GM21576 (cell line): ENCODE data around the gene VIT.
"Not testable (repeated sequence)": the region's sequence is repeated elsewhere in the genome, so short reads cannot be mapped to it uniquely, and the experiment has no call there.

ENCODE experiments used
- ATAC-seq: cut with Tn5 transposase; IDR thresholded peaks from one replicate; pipeline ENCODE4 v1.9.1; 2021; ENCODE audit warnings: mild to moderate bottlenecking, moderate library complexity; ENCODE audit not compliant: unreplicated experiment

VIT gene

DNA sequence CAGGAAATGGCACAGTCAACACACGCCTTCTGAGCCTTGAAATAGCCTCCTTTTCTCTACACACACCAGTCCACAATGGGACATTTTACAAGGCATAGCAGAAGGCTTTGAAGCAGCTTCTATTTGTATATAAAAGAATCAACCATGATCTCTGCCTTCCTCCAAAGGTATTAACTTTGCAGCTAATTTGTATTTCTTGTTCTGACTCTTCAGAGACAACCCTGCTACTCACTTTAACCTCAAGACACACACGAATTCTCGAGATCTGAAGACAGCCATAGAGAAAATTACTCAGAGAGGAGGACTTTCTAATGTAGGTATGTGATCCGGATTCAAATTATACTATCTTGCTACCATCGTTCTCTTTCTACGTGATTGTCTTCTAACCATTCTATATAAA, 104.6 kb downstream of the VIT start:
- no peak for ATAC-seq

DNA sequence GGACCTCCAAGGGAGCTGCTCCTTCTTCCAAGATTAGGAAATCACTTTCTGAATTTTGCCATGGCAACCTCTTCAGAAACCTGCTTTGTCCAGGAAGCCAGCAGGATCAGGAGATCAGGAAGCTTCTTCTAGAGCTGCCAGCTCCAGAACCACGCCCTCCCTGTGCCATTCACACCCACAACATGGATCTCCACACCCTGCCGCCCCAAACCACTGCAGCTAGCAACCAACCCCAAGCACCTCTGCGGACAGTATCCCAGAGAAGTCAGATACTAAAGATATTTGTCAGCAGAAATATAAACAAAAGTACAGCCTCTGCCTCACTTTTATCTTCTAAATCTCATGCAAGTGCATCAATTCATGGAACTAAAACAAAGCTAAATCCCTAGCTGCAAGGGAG, 106.4 kb downstream of the VIT start:
- no peak for ATAC-seq

DNA sequence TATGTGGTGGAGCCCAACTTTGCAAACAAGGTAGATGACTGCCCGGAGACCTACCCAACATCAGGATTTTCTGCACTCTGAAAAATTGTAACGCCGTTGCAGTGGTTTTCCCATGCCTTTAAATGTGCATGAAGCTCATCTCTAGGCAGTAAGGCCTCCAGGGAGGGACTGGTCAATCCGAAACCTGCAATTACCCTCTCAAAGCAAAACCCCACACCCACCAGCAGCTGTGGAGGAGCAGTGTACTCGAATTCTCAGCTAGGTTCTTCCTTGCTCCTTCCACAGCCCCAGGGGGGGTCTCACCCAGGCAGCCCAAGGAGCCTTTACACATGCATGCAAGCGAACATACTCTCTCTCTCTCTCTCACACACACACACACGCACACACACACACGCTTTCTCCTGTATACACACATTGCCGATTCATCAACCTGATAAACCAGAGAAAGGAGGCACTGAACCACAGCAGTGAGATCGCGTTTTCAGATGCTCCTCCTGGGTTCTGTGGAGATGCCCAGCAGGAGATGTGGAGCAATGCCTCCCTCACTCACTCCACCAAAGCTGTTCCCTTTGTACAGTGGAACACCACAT, 109.2 kb downstream of the VIT start:
- no peak for ATAC-seq

DNA sequence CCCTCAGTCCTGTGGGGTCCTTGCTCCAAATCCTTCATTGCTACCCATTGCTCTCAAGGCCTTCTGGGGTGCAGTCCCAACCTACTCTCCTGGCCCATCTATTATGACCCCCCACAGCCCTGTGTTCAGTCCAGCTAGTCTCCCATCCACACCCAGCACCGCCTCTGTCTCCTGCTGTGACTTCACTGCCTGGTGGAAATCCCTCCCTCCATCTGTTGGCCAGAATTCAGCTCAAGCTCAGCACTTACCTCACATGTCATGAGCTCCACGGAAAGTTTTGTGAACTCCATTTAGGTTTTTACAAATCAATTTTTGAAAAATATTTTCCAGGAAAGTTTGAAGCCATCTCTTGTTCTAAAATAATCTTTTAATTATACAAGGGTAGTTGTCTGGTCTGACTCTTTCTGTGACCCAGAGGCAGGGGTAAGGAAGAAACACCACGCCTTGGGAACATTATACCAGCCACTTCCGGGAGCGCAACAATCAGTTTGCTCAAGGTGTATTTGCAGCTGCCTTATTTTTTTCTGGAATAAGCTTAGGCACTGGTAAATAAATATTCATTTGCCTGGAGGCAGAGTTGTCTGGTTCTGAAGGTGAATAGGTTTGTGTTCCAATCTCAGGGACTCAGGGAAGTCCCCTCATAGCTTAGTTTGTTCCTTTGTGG, 110.8 kb downstream of the VIT start:
- ATAC-seq = no peak

DNA sequence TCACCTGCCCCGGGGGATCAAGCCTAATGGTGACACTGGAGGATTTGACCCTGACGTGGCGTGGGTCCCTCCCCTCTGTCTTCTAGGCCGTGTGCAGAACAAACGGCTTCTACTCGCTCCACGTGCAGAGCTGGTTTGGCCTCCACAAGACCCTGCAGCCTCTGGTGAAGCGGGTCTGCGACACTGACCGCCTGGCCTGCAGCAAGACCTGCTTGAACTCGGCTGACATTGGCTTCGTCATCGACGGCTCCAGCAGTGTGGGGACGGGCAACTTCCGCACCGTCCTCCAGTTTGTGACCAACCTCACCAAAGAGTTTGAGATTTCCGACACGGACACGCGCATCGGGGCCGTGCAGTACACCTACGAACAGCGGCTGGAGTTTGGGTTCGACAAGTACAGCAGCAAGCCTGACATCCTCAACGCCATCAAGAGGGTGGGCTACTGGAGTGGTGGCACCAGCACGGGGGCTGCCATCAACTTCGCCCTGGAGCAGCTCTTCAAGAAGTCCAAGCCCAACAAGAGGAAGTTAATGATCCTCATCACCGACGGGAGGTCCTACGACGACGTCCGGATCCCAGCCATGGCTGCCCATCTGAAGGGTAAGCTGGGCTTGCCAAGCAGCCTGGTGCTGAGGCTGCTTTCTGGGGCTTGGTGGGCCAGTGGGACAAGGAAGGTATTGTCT, 112.0 kb downstream of the VIT start:
- no peak for ATAC-seq

DNA sequence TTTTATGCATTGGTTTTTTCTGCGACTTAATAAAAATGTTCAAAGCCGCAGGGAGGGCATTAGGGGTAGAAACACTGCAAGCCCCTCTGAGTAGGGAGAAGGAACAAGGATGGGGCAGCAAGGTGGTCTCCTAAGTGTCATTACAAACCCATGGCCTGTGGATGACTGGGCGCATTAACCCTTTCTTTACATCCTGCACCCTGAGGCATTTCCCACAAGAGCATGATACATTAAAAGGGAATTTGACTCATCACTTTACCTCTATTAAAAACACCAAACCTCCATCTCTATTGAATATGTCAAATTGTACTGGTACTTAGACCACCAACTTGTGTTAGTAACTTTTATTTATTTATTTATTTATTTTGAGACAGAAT, 112.5 kb downstream of the VIT start:
- ATAC-seq = no peak

DNA sequence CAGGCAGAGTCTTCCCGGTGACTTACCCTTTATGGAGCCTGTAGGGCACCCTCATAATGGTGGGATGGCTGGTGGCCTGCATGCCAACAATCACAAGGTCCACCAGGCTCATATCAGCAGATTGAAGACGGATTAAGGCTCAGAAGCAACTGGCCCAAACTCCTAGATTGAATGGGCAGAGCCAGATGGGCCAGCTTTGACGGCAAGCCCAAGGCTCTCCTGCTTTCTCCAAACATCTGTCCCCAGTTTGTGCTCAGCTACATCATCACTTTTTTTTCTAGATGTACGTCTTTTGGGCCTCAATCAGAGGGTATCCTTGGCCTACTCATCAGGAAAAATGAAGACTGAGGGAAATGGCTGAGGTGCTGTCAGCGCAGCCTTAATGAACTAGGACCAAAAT, 114.6 kb downstream of the VIT start:
- ATAC-seq = no peak

DNA sequence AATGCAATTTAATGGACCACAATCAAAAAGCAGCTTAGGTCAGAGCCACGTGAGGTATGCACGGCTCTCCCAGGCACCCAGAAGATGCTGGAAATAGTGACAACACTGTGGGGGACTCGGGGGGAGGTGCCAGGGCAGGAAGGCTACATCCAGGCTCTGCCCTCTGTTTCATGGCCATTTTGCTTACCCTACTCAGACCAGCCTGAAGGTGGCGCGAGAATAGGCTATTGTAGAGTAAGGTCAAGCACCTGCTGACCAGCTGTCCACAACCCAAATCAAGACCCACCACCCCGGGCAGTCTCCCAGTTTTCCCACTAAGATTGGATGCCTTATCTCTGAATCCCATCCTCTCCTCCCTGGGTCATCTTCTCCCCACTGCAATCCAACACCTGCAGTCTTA, 115.7 kb downstream of the VIT start:
- ATAC-seq = no peak

DNA sequence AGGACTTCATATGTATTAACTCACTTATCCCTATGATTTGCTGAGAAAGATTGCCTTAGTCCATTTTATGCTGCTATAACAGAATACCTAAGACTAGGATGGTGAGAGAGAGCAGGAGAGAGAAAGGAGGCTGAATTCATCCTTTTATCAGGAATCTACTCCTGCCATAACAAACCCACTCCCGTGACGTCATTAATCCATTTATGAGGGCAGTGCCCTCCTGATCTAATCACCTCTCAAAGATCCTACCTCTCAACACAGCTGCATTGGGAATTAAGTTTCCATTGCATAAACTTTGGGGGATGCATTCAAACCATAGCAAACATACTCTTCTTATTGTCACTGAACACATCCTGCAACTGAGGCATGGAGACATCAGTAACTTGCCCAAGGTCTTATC, 122.0 kb downstream of the VIT start:
- no peak for ATAC-seq

DNA sequence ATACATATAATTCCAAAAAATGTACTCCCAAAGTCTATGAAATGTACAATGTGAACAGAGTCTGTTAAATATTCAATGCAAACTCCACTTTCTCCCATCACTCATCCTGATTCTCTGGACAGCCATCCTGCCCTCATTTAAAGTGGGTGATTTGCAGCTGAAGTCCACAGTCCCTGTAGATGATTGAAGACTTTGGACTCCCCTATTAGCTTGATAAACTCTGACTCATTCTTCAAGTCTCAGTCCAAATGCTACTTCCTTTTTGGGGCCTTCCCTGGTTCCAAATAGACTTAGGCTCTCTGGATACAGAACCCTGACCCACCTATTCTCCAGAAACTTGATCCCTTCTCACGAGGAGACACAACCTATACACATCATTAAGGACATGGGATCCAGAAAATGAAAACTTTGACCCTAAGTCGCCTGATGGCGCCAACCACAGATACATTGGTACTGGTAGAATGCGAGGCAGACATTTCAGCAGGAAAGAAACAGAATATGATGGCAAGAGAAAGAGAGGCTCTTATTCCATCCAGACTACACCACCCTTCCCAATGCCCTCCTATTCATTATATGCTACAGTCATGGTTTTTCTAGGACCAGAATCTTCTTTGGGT, 122.7 kb downstream of the VIT start:
- no peak for ATAC-seq

DNA sequence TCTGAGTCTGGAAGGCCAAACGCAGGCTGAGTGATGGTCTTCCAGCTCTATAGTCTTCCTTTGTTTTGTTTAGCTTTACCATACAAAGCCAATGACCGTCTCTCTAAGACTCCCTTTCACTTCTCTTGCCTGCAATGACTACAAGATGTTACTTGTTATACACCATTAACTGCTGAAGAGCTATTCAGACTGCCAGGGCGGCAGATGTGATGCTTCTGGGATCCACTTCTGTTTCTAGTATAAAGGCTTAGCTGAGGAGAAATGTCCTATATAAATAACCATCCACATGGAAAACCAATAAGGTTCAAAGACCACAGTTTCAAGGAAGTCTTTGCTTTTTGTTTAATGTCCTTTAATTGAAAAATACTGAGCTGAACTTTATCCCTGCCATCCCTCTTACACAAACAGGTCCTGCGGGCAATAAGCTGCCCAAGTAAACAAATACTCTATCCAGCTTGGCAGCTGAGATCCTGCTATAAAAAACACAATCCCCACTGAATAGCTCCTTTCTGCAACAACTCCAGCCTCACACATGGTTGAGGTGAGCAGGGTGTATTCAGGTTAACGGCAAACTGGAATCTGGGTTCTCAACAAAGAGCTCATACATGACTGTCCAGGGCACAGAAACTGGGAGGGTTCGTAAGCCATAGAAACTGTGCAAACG, 124.6 kb downstream of the VIT start:
- ATAC-seq = no peak

DNA sequence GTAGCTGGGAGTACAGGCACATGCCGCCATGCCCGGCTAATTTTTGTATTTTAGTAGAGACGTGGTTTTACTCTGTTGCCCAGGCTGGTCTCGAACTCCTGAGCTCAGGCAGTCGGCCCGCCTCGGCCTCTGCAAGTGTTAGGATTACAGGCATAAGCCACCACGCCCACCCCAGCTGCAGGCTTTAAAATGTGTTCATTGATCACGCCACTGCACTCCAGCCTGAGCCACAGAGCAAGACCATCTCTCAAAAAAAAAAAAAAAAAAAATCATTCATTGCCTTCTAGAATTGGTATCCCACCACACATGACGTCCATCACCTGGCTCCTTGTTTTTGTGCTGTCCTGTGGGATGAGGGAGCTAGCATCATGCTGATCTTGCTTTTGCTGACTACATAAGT, 127.4 kb downstream of the VIT start:
- ATAC-seq = no peak

DNA sequence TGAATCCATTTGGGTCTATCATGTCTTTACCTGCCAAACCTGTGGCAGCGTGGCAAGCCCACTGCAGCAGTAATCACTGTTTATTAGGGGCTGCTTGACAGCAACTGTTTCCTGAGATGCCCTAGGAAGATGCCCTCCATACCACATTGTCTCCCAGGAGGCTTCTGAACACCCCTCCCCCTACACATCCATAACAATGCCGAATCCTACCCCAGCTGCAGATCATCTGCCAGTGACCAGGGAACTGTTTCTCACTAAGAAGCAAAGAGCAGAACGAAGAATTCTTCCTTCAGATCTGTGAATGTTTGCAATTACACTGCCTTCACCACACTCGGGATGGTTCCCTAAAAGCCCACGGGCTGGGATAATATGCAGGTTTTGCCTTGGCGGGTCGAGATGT, 127.8 kb downstream of the VIT start:
- ATAC-seq = no peak

DNA sequence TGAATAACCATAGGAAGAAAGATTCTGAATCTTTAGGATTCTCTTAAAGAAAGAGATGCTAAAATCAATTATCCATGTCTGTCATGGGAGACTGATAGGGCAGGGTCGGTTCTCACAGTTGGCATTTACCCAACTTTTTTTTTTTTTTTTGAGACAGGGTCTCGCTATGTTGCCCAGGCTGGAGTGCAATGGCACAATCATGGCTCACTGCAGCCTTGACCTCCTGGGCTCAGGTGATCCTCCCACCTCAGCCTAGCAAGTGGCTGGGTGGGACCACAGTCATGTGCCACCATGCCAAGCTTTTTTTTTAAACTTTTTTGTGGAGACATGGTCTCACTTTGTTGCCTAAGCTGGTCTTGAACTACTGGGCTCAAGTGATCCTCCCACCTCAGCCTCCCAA, 128.2 kb downstream of the VIT start:
- ATAC-seq = not testable (repeated sequence)

DNA sequence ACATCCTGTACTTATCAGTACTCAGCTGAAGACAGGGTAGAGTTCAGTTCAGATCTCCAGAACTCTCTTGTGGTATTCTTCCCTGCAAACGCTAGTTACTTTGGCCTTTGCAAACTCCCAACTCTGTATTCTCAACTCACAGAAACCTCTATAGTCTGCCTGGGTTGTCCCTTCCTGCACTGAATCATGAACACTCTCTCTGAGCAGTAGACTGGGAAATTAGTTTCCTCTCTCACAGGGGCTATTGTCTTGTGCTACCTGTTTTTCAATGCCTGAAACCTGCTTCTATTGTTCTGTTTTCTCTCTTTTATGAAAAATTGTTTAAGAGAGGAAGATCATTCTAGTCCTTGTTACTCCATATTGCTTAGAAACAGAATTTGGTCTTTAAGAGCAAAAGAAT, 134.7 kb downstream of the VIT start:
- no peak for ATAC-seq

DNA sequence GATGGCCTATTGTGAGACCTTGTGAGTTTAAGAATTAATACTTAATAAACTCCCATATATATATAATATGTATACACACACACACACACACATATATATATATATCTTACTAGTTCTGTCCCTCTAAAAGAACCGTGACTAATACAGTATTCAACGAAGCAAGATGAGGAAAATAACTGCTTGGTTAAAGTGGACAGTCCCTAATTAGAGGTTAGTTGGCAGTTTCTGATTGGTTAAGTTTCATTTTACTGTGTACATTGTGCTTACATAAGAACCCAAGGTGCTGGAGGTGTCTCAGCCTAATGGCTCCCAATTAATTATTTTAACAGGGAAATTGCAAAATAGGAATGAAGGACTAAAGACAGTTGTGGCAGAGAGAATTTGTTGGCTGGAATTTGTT, 137.7 kb downstream of the VIT start:
- no peak for ATAC-seq

DNA sequence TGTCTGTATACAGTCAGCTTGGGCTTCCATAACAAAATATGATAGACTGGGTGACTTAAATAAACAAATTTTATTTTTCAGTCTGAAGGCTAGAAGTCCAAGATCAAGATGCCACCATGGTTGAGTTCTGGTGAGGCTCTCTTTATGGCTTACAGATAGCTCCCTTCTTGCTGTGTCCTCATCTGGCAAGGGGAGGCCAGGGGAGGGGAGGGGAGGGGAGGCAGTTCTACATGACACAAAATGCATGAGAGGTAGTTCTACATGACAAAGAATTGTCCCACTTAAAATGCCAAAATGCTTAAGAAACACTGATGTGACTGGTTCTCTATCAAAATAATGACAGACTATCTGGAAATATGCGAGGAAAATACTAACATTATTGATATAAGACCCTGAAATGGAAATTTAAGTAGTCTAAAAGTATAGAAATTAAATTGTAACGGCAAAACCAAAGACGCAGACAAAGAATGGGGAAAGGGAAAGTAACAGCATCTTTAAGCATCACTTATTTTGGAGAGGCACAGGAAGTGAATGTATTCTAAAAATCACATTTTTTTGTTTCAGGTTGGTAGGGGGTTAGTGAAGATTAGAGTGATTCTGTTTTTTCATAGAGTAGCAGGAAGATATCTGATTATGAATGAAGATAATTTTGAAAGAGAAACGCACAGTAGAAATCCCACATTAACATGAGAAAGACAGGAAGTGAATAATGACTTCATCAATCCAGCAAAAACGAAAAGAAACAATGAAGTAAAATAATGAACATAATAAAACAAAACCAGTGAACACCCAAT, 138.4 kb downstream of the VIT start:
- ATAC-seq = no peak

DNA sequence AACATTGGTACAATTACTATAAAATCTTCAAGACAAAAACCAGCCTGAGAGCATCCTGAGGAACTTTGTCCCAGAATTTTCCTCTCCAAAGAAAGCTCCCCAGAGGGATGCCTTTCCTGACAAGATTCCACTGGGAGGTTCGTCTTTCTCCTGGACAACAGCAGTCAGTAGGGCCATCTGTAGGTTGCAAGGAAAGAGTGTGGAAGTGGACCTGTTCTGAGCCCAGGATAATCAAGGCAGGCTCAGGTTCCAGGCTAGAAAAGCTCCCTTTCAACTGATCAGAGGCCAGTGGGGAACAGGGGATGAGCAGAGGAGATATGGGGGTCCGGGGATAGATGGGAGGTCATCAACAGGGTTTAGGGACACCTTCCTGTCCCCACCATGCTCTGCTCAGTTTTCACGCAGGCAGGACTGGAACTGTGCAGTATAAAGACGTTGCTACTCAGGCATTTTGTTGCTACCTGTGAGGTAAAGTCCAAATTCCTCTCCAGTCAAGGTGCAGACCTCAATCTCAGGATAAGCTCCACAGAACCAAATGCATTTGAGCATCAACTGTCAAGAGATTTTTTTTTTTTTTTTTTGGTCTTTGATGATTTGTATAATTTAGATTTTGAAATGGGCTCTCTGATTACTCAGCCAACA, 143.6 kb downstream of the VIT start:
- no peak for ATAC-seq

DNA sequence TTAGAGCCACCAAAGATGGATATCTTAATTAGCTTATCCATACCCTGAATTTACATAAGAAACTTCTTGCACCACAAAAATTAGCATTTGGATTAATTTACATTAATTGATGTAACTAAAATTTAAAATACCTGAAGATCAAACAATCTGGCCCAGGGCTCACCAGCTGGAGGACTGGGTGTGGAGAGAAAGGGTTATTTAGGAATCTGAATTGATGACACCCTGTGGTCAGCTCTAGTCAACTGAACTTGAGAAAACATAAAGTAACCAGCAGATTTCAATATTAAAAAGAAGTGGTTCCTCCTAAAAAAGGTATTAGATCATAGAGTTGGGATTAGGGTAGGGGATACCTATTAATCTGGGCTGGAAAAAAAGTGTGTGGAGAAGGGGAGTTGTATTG, 147.3 kb downstream of the VIT start:
- no peak for ATAC-seq

DNA sequence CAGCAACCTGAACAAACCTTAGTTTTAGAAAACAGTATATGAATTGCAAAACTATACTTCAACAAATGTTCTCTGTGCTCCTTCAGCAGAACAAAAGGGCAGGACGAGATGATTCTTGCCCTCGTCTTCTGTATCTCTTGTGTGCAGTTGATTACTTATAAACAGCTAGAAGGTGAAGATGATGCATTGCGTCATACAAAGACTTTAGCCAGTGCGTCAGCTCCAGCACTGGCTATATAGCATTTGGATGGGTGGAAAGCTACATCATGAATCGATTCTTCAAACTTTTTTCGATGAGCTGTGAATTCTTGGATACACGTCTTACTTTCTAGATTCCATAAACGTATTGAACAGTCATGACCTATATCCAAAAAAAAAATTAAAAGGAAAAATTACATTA, 152.8 kb downstream of the VIT start:
- ATAC-seq = no peak
